Calu3 (cell line): ENCODE results near the gene FAM83D. TPM values are rescaled to one million over a fixed set of nuclear protein-coding genes. Genes with fewer than 3 reads are reported as not detected.

ENCODE experiments used
- BruUV-seq: library from RNA; stranded (reverse); fragments of 400-500 nt; replicated peaks from 2 replicates; lab custom pipeline; 2021; lab: Mats Ljungman, UMichigan
- CTCF ChIA-PET: fragments of 300-600 bp; sonication (Branson Sonifier 250); formaldehyde crosslinking; loops from one replicate; lab custom pipeline; 2022; ENCODE audit warnings: antibody characterized with exemption; lab: Charles Lee
- DNase-seq: peaks from one replicate; pipeline ENCODE4 v3.0.0; 2022
- H3K27ac Mint-ChIP-seq: one replicate; pipeline ENCODE4 v1.8.0; 2022; ENCODE audit warnings: mixed read lengths; ENCODE audit not compliant: unreplicated experiment
- H3K27me3 Mint-ChIP-seq: one replicate; pipeline ENCODE4 v1.8.0; 2022; ENCODE audit warnings: mixed read lengths; ENCODE audit not compliant: unreplicated experiment
- H3K36me3 Mint-ChIP-seq: one replicate; pipeline ENCODE4 v1.8.0; 2022; ENCODE audit warnings: mild to moderate bottlenecking, moderate library complexity, mixed read lengths; ENCODE audit not compliant: insufficient read depth, unreplicated experiment
- H3K4me1 Mint-ChIP-seq: one replicate; pipeline ENCODE4 v1.8.0; 2022; ENCODE audit warnings: mild to moderate bottlenecking, low read depth, mixed read lengths; ENCODE audit not compliant: unreplicated experiment
- H3K4me3 Mint-ChIP-seq: one replicate; pipeline ENCODE4 v1.8.0; 2022; ENCODE audit warnings: mild to moderate bottlenecking, low read depth, moderate library complexity, mixed read lengths; ENCODE audit not compliant: unreplicated experiment
- H3K9me3 Mint-ChIP-seq: one replicate; pipeline ENCODE4 v1.8.0; 2022; ENCODE audit warnings: low read depth, mixed read lengths; ENCODE audit not compliant: unreplicated experiment
- CTCF ChIP-seq: fragments of 200-600 bp; IDR thresholded peaks from one replicate; pipeline ENCODE4 v1.8.0; 2022; ENCODE audit warnings: antibody characterized with exemption; ENCODE audit not compliant: unreplicated experiment
- intact Hi-C: fragments of 100-400 bp; cut with micrococcal nuclease; formaldehyde crosslinking; loops from one replicate; pipeline ENCODE4 v1.10.0; 2022; ENCODE audit not compliant: unreplicated experiment
- total RNA-seq: library from RNA; stranded (reverse); gene quantifications from 2 replicates; pipeline ENCODE4 v1.2.3, GENCODE V29; 2022

The FAM83D gene
- total RNA-seq, 1 experiment from 2014 or later: 84.0 TPM

GRCh38 chr20:38907918-38908677 lies 18.1 kb upstream of the FAM83D start:
- Mint-ChIP-seq H3K4me3 (no peak overlapping the region), H3K4me1 (peaks cover 1% of the 10 kb centered on the region), H3K27me3 (peaks cover 52% of the 10 kb centered on the region), H3K27ac (no peak overlapping the region), H3K9me3 (peaks cover 3% of the 10 kb centered on the region), H3K36me3 (no peaks in the 10 kb centered on the region)
- BruUV-seq: no TSS peak
- TF ChIP-seq CTCF: no peak
- DNase-seq: no peak
- CTCF ChIA-PET: interaction anchor here (1.2 to 2.1 kb wide), 2 partner anchors 14 to 18 kb away, joined by 3 to 5 read pairs; partner anchors contain the start of gene FAM83D
- intact Hi-C loops: no loop called here

GRCh38 chr20:38915355-38915754 lies 10.9 kb upstream of the FAM83D start:
- H3K4me1 Mint-ChIP-seq: peaks cover 11% of the 10 kb centered on the region
- no peak overlapping the region for H3K27ac Mint-ChIP-seq
- peaks cover 28% of the 10 kb centered on the region for H3K27me3 Mint-ChIP-seq
- DNase-seq: no peak
- CTCF ChIA-PET: no interaction called here
- no TSS peak for BruUV-seq
- no peak for TF ChIP-seq CTCF
- H3K36me3 Mint-ChIP-seq: no peaks in the 10 kb centered on the region
- H3K4me3 Mint-ChIP-seq: no peak overlapping the region
- intact Hi-C loops: no loop called here
- no peaks in the 10 kb centered on the region for H3K9me3 Mint-ChIP-seq

- Mint-ChIP-seq H3K4me3 (no peak overlapping the region), H3K9me3 (no peaks in the 10 kb centered on the region), H3K4me1 (peaks cover 22% of the 10 kb centered on the region), H3K27me3 (peaks cover 43% of the 10 kb centered on the region), H3K36me3 (no peaks in the 10 kb centered on the region), H3K27ac (no peak overlapping the region)
- no TSS peak for BruUV-seq
- no peak for TF ChIP-seq CTCF
- DNase-seq: no peak
- intact Hi-C loops: no loop called here
- CTCF ChIA-PET: interaction anchor here (0.6 kb wide), 1 partner anchor 1360 kb away, joined by 3 read pairs; no protein-coding TSS in a partner anchor
These were observed 8.6 kb upstream of the FAM83D start for GRCh38 chr20:38917657-38918056.

- CTCF ChIA-PET: no interaction called here
These were observed 8.0 kb upstream of the FAM83D start for GRCh38 chr20:38918172-38918571.

More at GRCh38 chr20:38918172-38918571, 8.0 kb upstream of the FAM83D start:
- H3K4me1 Mint-ChIP-seq: peaks cover 20% of the 10 kb centered on the region
- no peak for DNase-seq
- no TSS peak for BruUV-seq
- H3K27ac Mint-ChIP-seq: no peak overlapping the region
- no peak for TF ChIP-seq CTCF
- peaks cover 43% of the 10 kb centered on the region for H3K27me3 Mint-ChIP-seq
- intact Hi-C loops: no loop called here
- H3K36me3 Mint-ChIP-seq: no peaks in the 10 kb centered on the region
- no peaks in the 10 kb centered on the region for H3K9me3 Mint-ChIP-seq
- no peak overlapping the region for H3K4me3 Mint-ChIP-seq
